ENCODE data around the gene LMX1B. TPM values are rescaled to one million over a fixed set of nuclear protein-coding genes. Genes with fewer than 3 reads are reported as not detected.

Gene LMX1B
- total RNA-seq, 1 experiment from 2014 or later, result 12.4 TPM

- TF ChIP-seq ZNF532 (CRISPR knock-in tag; IDR thresholded peaks at IDR 0.05; ENCODE audit: borderline replicate concordance) (no peak), TCF7 (CRISPR knock-in tag; IDR thresholded peaks at IDR 0.05; ENCODE audit: low read depth) (no peak), NR1H2 (CRISPR knock-in tag; IDR thresholded peaks at IDR 0.05) (no peak), ZNF263 (CRISPR knock-in tag; IDR thresholded peaks at IDR 0.05; ENCODE audit: low read depth) (no peak), RORB (CRISPR knock-in tag; IDR thresholded peaks at IDR 0.05) (no peak), ERG (CRISPR knock-in tag; IDR thresholded peaks at IDR 0.05) (no peak), CBFB (CRISPR knock-in tag; IDR thresholded peaks at IDR 0.05; ENCODE audit: low read depth) (no peak), ZNF317 (CRISPR knock-in tag; IDR thresholded peaks at IDR 0.05; ENCODE audit: borderline replicate concordance, low read depth) (no peak), E2F5 (CRISPR knock-in tag; IDR thresholded peaks at IDR 0.05) (peak; percentile 67; the same call in 1 of the 2 replicates), FOXP1 (CRISPR knock-in tag; IDR thresholded peaks at IDR 0.05; ENCODE audit: borderline replicate concordance) (no peak), E2F4 (CRISPR knock-in tag; IDR thresholded peaks at IDR 0.05; ENCODE audit: borderline replicate concordance, low read depth) (no peak), CREM (CRISPR knock-in tag; IDR thresholded peaks at IDR 0.05) (no peak), ZNF138 (CRISPR knock-in tag; conservative IDR thresholded peaks at IDR 0.05) (no peak), SMAD3 (CRISPR knock-in tag; IDR thresholded peaks at IDR 0.05; ENCODE audit: borderline replicate concordance) (no peak), E2F1 (CRISPR knock-in tag; IDR thresholded peaks at IDR 0.05) (no peak), NFE2L1 (CRISPR knock-in tag; IDR thresholded peaks at IDR 0.05) (no peak), NFATC4 (CRISPR knock-in tag; IDR thresholded peaks at IDR 0.05) (no peak; the same call in 1 of the 2 replicates), FOXJ3 (CRISPR knock-in tag; IDR thresholded peaks at IDR 0.05; ENCODE audit: borderline replicate concordance) (no peak), IRF2 (CRISPR knock-in tag; IDR thresholded peaks at IDR 0.05; ENCODE audit: borderline replicate concordance, low read depth) (no peak), ZNF219 (CRISPR knock-in tag; IDR thresholded peaks at IDR 0.05; ENCODE audit: borderline replicate concordance) (no peak), ESRRA (CRISPR knock-in tag; IDR thresholded peaks at IDR 0.05; ENCODE audit: borderline replicate concordance) (no peak), ZNF425 (CRISPR knock-in tag; conservative IDR thresholded peaks at IDR 0.05) (no peak), OVOL2 (CRISPR knock-in tag; IDR thresholded peaks at IDR 0.05; ENCODE audit: borderline replicate concordance) (no peak), ZNF281 (CRISPR knock-in tag; IDR thresholded peaks at IDR 0.05) (peak; percentile 26; the same call in 1 of the 2 replicates), FOXK1 (CRISPR knock-in tag; IDR thresholded peaks at IDR 0.05) (peak; percentile 58; the same call in 1 of the 2 replicates)
Measured at GRCh38 chr9:126676685-126677143, 63.0 kb downstream of the LMX1B start (continued).

All from WTC11 (cell line).